Measurements from ENCODE around the gene DUSP10.

GRCh38 chr1:221683681-221684080, 58.2 kb downstream of the DUSP10 start:
- TF ChIP-seq CTCF (IDR thresholded peaks at IDR 0.05), result no peak
- no peak for TF ChIP-seq POLR2A (IDR thresholded peaks at IDR 0.05)
- TF ChIP-seq POLR2AphosphoS5 (IDR thresholded peaks at IDR 0.05), result no peak
